ENCODE results near the gene TSPAN4.

DNA sequence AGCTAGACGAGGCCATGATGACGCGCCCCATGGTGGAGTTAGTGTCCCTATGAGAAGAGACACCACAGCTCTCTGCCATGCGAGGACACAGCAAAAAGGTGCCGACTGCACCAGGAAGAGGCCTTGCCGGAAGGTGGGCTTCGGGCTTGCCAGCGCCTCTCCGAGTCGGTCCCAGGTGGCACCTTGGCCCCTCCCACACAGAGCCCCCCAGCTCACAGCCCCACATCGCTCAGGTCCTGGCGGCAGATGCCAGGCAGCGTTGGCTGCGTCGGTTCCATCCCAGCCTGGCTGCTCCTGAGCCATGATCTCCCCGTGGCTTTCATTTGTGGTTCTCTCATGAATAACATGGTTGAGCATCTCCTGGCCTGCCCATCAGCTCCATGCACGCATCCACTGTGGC is 43.9 kb downstream of the TSPAN4 start:
- TF ChIP-seq POLR2A (IDR thresholded peaks at IDR 0.05) = no peak
- TF ChIP-seq, protein P1, sequence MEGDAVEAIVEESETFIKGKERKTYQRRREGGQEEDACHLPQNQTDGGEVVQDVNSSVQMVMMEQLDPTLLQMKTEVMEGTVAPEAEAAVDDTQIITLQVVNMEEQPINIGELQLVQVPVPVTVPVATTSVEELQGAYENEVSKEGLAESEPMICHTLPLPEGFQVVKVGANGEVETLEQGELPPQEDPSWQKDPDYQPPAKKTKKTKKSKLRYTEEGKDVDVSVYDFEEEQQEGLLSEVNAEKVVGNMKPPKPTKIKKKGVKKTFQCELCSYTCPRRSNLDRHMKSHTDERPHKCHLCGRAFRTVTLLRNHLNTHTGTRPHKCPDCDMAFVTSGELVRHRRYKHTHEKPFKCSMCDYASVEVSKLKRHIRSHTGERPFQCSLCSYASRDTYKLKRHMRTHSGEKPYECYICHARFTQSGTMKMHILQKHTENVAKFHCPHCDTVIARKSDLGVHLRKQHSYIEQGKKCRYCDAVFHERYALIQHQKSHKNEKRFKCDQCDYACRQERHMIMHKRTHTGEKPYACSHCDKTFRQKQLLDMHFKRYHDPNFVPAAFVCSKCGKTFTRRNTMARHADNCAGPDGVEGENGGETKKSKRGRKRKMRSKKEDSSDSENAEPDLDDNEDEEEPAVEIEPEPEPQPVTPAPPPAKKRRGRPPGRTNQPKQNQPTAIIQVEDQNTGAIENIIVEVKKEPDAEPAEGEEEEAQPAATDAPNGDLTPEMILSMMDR (IDR thresholded peaks at IDR 0.05 in 4 of 5, conservative IDR thresholded peaks at IDR 0.05 in 1 of 5) = no peak

Data from gastrocnemius medialis (tissue), 4 donors.